Erythroblast (primary cell): Measurements from ENCODE around the gene CDK15.

ENCODE experiments used
- GATA1 ChIP-seq: IDR thresholded peaks from 2 replicates; pipeline ENCODE4 v1.6.1; 2011; ENCODE audit warnings: low read depth, mild to moderate bottlenecking, control low read depth, low read length, moderate library complexity
- POLR2A ChIP-seq: IDR thresholded peaks from 2 replicates; pipeline ENCODE4 v1.6.1; 2011; ENCODE audit warnings: mild to moderate bottlenecking, low read length

GRCh38 chr2:201777869-201778268 is 28.5 kb upstream of the CDK15 start:
- no peak for TF ChIP-seq POLR2A
- TF ChIP-seq GATA1, result no peak
